HG02852 (cell line): ENCODE results near the gene HERC4.

ENCODE experiments used
- ATAC-seq: cut with Tn5 transposase; IDR thresholded peaks from one replicate; pipeline ENCODE4 v1.9.1; 2021; ENCODE audit warnings: mild to moderate bottlenecking, moderate library complexity; ENCODE audit not compliant: unreplicated experiment

HERC4 gene, protein sequence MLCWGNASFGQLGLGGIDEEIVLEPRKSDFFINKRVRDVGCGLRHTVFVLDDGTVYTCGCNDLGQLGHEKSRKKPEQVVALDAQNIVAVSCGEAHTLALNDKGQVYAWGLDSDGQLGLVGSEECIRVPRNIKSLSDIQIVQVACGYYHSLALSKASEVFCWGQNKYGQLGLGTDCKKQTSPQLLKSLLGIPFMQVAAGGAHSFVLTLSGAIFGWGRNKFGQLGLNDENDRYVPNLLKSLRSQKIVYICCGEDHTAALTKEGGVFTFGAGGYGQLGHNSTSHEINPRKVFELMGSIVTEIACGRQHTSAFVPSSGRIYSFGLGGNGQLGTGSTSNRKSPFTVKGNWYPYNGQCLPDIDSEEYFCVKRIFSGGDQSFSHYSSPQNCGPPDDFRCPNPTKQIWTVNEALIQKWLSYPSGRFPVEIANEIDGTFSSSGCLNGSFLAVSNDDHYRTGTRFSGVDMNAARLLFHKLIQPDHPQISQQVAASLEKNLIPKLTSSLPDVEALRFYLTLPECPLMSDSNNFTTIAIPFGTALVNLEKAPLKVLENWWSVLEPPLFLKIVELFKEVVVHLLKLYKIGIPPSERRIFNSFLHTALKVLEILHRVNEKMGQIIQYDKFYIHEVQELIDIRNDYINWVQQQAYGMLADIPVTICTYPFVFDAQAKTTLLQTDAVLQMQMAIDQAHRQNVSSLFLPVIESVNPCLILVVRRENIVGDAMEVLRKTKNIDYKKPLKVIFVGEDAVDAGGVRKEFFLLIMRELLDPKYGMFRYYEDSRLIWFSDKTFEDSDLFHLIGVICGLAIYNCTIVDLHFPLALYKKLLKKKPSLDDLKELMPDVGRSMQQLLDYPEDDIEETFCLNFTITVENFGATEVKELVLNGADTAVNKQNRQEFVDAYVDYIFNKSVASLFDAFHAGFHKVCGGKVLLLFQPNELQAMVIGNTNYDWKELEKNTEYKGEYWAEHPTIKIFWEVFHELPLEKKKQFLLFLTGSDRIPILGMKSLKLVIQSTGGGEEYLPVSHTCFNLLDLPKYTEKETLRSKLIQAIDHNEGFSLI

GRCh38 chr10:68074775-68075549 lies at the start of gene HERC4:
TSS of gene HERC4 (minus strand) at chr10:68075283. CDS start at chr10:68073108, 2,175 bp downstream.
- peak; percentile 84 for ATAC-seq

DNA sequence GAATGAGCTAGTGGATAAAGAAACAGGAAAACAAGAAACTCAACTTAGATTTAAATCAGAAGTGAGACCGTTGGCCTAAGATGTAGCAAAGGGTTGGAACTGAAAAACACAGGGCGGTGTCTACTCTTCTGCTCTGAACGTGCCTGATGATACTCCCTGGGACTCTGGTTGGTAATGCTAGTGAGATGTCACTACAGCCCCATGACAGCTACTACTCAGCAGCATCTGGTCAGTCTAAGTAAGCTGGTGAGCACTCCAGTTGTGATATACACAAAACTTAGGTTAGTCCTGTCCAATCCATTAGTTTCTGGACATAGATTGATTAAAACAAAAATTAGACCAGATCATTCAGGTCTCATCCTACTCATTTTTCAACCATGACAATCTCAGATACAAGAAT lies 49.6 kb upstream of the HERC4 start:
- no peak for ATAC-seq

DNA sequence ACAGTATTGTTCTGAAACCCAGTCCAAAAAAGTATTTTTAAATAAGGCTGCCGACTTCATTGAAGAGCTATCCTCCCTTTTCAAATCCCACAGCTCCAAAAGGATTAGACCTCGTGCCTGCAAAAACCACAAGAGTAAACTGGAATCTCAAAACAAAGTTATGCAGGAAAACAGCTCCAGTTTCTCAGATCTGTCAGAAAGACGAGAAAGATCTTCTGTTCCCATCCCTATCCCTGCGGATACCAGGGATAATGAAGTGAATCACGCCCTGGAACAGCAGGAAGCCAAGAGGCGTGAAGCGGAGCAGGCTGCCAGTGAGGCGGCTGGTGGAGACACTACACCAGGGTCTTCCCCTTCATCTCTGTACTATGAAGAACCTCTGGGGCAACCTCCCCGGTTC lies 46.8 kb upstream of the HERC4 start:
- ATAC-seq, result no peak

GRCh38 chr10:68121020-68121743 lies 46.1 kb upstream of the HERC4 start:
- no peak for ATAC-seq

- no peak for ATAC-seq
Observed at GRCh38 chr10:68118657-68119056, 43.6 kb upstream of the HERC4 start.

GRCh38 chr10:68112837-68113236 lies 37.8 kb upstream of the HERC4 start:
- ATAC-seq, result no peak

DNA sequence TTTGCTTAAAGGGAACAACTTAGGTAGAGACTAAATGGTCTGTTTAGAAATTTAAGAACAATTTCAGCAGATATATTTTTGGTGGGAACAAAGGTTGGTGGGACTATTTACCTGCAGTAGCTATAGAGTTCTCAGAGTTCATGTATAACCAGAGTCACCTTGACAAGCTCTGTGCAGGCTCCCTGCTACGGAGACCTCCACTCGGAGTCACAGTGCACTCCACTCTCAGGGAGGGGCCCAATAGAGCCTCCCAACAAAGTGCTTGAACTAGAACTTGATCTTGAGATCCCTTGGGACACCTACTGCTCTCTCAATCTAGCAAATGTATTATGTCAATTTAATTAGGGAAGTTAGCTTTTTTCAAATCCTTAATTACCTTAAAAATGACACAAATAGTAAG lies 36.5 kb upstream of the HERC4 start:
- ATAC-seq, result no peak

DNA sequence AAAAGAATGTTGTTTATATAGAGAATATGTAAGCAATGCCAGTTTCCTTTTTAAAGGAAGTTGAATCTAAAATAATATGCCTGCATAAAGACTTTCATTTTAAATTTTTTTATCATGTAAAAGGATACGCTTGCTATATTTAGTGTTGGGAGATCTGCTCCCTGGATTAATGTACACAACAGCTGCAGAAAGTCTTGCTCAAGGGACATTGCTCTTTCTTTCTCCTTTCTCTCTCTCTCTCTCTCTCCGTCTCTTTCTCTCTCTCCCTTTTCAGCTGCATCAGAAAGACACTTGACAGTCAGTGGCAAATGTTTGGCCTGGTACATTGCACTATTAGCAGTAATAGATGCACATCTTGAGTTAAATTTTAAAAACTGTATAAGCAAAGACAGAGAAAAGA lies 34.9 kb upstream of the HERC4 start:
- ATAC-seq, result no peak

DNA sequence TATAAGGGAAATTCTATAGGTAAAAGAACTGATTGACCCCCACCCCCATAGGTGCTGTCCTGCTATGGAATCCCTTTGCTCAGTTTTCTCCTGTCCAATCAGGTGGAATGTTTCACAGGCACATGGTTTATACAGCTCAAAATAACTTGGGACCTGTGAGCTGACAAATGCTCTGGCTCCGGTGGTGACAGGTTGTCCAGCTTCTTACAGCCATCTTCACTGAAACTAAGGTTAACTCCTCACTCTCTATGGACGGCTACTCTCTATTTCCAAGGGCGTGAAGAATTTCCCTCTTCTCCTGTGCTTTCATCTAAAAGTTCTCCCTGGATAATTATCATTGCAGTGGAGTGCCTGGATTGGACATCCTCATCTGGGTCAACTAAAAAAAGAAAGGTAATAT lies 34.2 kb upstream of the HERC4 start, which contains the start of gene MYPN:
MYPN (plus strand) TSS at position 158 of the 400 bp plus-strand sequence. CDS start 11,951 bp downstream, outside the sequence.
- no peak for ATAC-seq

- no peak for ATAC-seq
Observed at GRCh38 chr10:68108653-68109052, 33.6 kb upstream of the HERC4 start.

- ATAC-seq, result no peak
Observed at GRCh38 chr10:68108051-68108450, 33.0 kb upstream of the HERC4 start.

DNA sequence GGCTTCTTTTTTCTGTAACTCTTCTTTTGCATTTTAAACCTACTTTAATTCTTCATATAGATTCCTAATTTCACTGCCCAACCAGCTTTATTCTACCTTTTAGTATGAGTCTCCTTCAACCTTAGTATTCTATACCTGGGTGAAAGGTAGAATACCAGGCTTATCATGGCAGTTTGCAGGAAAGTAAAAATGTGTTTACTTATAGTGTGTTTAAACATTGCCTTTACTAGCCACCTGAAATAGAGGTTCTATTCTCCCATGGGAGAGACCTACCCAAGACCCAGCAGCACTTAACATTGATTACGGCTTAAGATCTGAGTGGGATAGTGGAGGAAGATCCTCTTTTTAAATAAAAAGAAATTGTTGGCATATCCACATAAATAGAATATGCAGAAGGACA lies 32.6 kb upstream of the HERC4 start:
- ATAC-seq, result no peak

GRCh38 chr10:68106656-68107055 lies 31.6 kb upstream of the HERC4 start:
- no peak for ATAC-seq

- no peak for ATAC-seq
Observed at GRCh38 chr10:68105820-68106219, 30.7 kb upstream of the HERC4 start.

- no peak for ATAC-seq
Observed at GRCh38 chr10:68103901-68104300, 28.8 kb upstream of the HERC4 start.

GRCh38 chr10:68103261-68103878 lies 28.3 kb upstream of the HERC4 start:
- no peak for ATAC-seq

- no peak for ATAC-seq
Observed at GRCh38 chr10:68101066-68101465, 26.0 kb upstream of the HERC4 start.

DNA sequence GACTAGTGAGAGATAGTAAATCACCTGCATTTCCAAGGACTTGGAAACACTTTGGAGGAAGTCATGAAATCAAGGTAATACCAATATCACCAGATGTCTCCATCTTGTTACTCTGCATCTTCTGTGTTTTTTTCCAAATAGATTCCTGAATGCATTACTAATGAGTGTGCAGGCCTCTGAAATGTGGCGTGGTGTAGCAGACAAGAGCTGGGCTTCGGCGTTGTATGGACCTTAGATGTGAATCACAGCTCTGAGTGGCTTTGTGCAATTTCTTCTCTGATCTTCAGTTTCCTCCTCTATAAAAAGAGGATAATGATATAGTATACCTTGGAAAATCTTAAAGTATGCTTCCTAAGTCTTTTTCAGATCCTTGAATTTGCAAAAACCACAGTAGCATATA lies 24.7 kb upstream of the HERC4 start:
- ATAC-seq, result no peak

GRCh38 chr10:68096913-68097516 lies 21.9 kb upstream of the HERC4 start:
- no peak for ATAC-seq
